Skeletal muscle satellite cell (primary cell): ENCODE results near the gene ZPR1.
A peak's percentile ranks its signal among the peaks of the same experiment; 100 is the strongest.

ENCODE experiments used
- H3K27me3 ChIP-seq: 2 replicates; pipeline ENCODE4 v1.7.0; 2013; ENCODE audit warnings: low read length; ENCODE audit not compliant: control insufficient read depth, insufficient read depth
- H3K36me3 ChIP-seq: 2 replicates; pipeline ENCODE4 v1.7.0; 2013; ENCODE audit warnings: mild to moderate bottlenecking, control low read depth, low read length; ENCODE audit not compliant: insufficient read depth
- H3K4me1 ChIP-seq: 2 replicates; pipeline ENCODE4 v1.7.0; 2013; ENCODE audit warnings: low read length; ENCODE audit not compliant: control insufficient read depth, insufficient read depth
- H3K4me2 ChIP-seq: 2 replicates; pipeline ENCODE4 v1.7.0; 2013; ENCODE audit warnings: mild to moderate bottlenecking, low read length
- H3K4me3 ChIP-seq: 2 replicates; pipeline ENCODE4 v1.7.0; 2013; ENCODE audit warnings: low read length
- H3K9ac ChIP-seq: 2 replicates; pipeline ENCODE4 v1.7.0; 2013; ENCODE audit warnings: mild to moderate bottlenecking, low read depth, low read length, moderate library complexity
- H3K9me3 ChIP-seq: replicated peaks from 2 replicates; pipeline ENCODE4 v1.7.0; 2013; ENCODE audit warnings: mild to moderate bottlenecking, control low read depth, low read length

ZPR1 gene

GRCh38 chr11:116790167-116791001 lies 2.6 kb upstream of the ZPR1 start:
- H3K36me3 ChIP-seq = peaks cover 15% of the 10 kb centered on the region
- no peak overlapping the region for H3K9ac ChIP-seq
- H3K4me2 ChIP-seq = no peak overlapping the region
- no peaks in the 10 kb centered on the region for H3K27me3 ChIP-seq
- no peaks in the 10 kb centered on the region for H3K9me3 ChIP-seq
- no peak overlapping the region for H3K4me3 ChIP-seq
- peaks cover 47% of the 10 kb centered on the region for H3K4me1 ChIP-seq

DNA sequence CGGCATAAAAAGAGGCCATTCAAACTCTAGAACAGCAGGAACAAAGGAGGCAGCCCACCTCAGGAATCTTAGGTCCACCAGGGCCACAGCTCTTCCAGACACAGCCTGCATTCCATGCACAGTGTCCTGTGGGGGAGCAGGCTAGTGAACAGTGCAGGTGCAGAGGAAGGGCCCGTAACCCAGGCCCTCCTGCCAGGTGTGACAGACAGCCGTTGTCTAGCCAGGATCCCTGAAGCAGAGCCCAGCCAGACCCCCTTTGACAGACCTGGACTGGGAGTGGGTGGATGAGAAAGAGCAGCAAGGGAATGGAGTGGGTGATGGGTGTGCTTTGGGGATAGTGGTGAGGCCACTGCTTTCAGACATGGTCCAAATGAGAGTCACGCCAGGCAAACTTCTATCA lies 1.2 kb upstream of the ZPR1 start:
- Histone ChIP-seq H3K4me1 (peaks cover 47% of the 10 kb centered on the region), H3K9ac (no peak overlapping the region), H3K9me3 (no peaks in the 10 kb centered on the region), H3K27me3 (no peaks in the 10 kb centered on the region), H3K36me3 (peaks cover 29% of the 10 kb centered on the region), H3K4me2 (peak overlapping the region; percentile 94), H3K4me3 (no peak overlapping the region)

DNA sequence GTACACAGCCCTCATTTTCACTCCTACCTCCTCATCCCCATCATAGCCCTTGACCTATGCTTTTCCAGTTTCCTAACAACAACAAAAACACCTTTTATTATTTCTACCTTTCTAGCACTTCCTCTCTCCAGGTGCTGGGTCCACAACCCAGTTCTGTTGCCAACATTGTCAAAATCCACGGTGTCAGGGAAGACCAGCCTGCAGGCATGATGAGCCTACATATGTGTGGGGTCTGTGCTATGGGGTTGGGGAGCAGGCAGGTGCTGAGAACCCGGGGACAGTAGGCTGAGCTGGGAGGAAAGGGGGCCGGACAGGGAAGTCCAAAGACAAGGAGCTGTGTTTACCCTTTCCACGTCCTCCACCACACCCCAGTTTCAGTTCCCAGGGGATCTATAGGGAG lies 711 bp upstream of the ZPR1 start:
- Histone ChIP-seq H3K9ac (peak overlapping the region; percentile 86), H3K36me3 (peaks cover 33% of the 10 kb centered on the region), H3K27me3 (no peaks in the 10 kb centered on the region), H3K4me1 (peaks cover 43% of the 10 kb centered on the region), H3K4me3 (peak overlapping the region; percentile 77), H3K4me2 (peak overlapping the region; percentile 94), H3K9me3 (no peaks in the 10 kb centered on the region)

DNA sequence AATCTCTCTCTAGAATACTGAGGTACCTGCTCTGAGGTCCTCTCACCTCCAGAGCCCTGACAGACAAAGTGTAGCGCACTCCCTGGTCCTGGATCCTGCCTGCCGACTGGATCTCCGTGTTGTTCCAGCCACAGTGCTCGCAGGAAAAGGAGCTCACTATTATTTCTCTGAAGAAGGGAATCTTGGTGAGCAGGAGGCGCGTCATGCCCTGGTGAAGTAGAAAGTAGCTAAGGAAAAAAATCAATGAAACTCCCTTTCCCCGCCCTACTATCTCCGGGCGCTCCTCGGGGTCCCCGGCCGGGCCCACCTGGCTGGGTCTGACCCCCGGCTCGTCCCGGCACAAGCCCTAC lies 412 bp downstream of the ZPR1 start:
- Histone ChIP-seq H3K27me3 (no peaks in the 10 kb centered on the region), H3K4me2 (peak overlapping the region; percentile 94), H3K4me3 (peak overlapping the region; percentile 77), H3K9ac (peak overlapping the region; percentile 86), H3K9me3 (no peaks in the 10 kb centered on the region), H3K36me3 (peaks cover 44% of the 10 kb centered on the region), H3K4me1 (peaks cover 37% of the 10 kb centered on the region)

- H3K4me1 ChIP-seq = peaks cover 33% of the 10 kb centered on the region
- peaks cover 49% of the 10 kb centered on the region for H3K36me3 ChIP-seq
- peak overlapping the region; percentile 86 for H3K9ac ChIP-seq
- no peaks in the 10 kb centered on the region for H3K9me3 ChIP-seq
- no peaks in the 10 kb centered on the region for H3K27me3 ChIP-seq
- H3K4me3 ChIP-seq = peak overlapping the region; percentile 77
- peak overlapping the region; percentile 94 for H3K4me2 ChIP-seq
These were observed 857 bp downstream of the ZPR1 start for GRCh38 chr11:116786966-116787365.

DNA sequence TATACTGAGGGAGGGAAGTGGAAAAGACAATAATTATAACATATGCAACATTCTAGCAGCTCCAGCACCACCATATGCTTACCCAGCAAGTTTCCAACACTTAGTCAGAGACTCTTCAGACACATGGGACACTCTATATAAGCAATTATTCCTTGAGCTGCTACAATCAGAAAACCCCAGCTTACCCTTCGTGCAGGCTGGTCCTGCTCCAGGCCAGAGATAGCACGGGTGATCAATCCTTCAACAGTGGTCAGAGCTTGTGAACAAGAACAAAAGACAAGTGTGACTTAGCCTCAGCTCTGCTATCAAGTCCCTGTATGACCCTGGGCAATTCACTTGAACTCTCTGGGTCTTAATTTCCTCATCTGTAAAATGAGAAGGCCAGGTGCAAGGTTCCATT lies 1.5 kb downstream of the ZPR1 start:
- Histone ChIP-seq H3K36me3 (peaks cover 53% of the 10 kb centered on the region), H3K27me3 (no peaks in the 10 kb centered on the region), H3K4me3 (peak overlapping the region; percentile 77), H3K4me1 (peaks cover 27% of the 10 kb centered on the region), H3K9me3 (no peaks in the 10 kb centered on the region), H3K9ac (peak overlapping the region; percentile 86), H3K4me2 (peak overlapping the region; percentile 94)

- peaks cover 16% of the 10 kb centered on the region for H3K4me1 ChIP-seq
- H3K36me3 ChIP-seq = peaks cover 87% of the 10 kb centered on the region
- no peak overlapping the region for H3K4me2 ChIP-seq
- no peaks in the 10 kb centered on the region for H3K27me3 ChIP-seq
- H3K9ac ChIP-seq = no peak overlapping the region
- no peaks in the 10 kb centered on the region for H3K9me3 ChIP-seq
- no peak overlapping the region for H3K4me3 ChIP-seq
These were observed 5.1 kb downstream of the ZPR1 start for GRCh38 chr11:116782728-116783127.

GRCh38 chr11:116778556-116778955 lies 9.3 kb downstream of the ZPR1 start:
- Histone ChIP-seq H3K9ac (no peak overlapping the region), H3K36me3 (peaks cover 66% of the 10 kb centered on the region), H3K9me3 (no peaks in the 10 kb centered on the region), H3K4me1 (peaks cover 13% of the 10 kb centered on the region), H3K27me3 (no peaks in the 10 kb centered on the region), H3K4me3 (no peak overlapping the region), H3K4me2 (no peak overlapping the region)

DNA sequence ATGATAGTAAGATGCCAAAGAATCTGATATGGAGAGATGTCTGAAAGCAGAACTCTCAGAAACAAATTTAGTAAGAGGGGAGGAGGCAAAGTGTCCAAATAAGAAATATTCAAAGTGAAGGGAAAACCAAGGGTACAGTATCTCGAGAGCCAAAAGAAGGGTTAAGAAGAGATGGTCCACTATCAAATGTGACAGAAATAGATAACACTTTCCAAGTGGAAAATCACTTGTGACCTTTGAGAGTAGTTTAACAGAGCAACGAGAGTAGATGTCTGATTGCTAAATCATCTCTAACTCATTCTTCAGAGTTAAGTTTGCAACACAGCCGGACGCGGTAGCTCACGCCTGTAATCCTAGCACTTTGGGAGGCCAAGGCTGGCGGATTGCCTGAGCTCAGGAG lies 10.8 kb downstream of the ZPR1 start:
- H3K9me3 ChIP-seq = no peaks in the 10 kb centered on the region
- H3K36me3 ChIP-seq = peaks cover 51% of the 10 kb centered on the region
- no peaks in the 10 kb centered on the region for H3K27me3 ChIP-seq
- peaks cover 12% of the 10 kb centered on the region for H3K4me1 ChIP-seq
- H3K9ac ChIP-seq = no peak overlapping the region
- no peak overlapping the region for H3K4me3 ChIP-seq
- H3K4me2 ChIP-seq = no peak overlapping the region

GRCh38 chr11:116776522-116776984 lies 11.3 kb downstream of the ZPR1 start:
- no peak overlapping the region for H3K4me3 ChIP-seq

DNA sequence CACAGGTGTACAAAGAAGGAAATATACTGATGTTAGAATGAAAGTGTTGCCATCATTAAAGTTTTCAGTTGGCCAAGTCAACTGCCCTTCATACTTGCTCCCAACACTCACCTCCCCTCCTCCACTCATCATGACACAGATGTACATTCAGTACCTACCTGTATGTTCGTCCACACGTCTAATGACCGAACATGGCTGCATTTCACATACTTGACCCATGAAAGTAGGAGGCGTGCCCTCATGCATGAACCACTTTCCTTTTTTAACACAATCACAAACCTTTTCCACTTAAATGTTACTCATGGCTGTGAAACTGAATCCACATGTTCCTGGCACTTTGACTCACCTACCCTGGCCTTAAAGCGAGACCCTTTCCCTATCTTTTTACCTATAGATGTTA lies 11.8 kb downstream of the ZPR1 start:
- Histone ChIP-seq H3K4me1 (peaks cover 20% of the 10 kb centered on the region), H3K9ac (no peak overlapping the region), H3K9me3 (no peaks in the 10 kb centered on the region), H3K4me3 (no peak overlapping the region), H3K27me3 (no peaks in the 10 kb centered on the region), H3K4me2 (no peak overlapping the region), H3K36me3 (peaks cover 42% of the 10 kb centered on the region)

More at GRCh38 chr11:116776522-116776984, 11.3 kb downstream of the ZPR1 start:
- no peak overlapping the region for H3K9ac ChIP-seq
- no peak overlapping the region for H3K4me2 ChIP-seq
- peaks cover 48% of the 10 kb centered on the region for H3K36me3 ChIP-seq
- no peaks in the 10 kb centered on the region for H3K9me3 ChIP-seq
- H3K27me3 ChIP-seq = no peaks in the 10 kb centered on the region
- peaks cover 17% of the 10 kb centered on the region for H3K4me1 ChIP-seq

DNA sequence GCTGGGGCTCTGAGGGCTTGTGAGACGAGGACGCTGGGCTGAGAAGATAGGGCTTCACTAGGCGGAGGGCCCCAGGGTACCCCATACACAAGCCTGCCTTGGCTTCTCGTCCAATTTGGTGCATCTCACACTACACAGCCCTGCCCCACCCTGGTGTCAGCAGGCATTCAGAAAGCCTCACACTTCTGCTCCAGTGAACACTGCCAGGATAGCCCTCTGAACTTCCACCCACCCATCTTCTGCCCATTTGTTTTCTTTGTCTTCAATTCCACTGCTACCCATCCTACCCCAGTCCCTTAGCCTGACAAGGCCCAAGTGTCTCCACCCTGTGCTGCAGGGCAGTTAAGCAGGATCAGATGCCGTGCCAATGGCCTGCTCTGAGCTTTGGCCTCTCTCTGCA lies 13.2 kb downstream of the ZPR1 start:
- H3K4me3 ChIP-seq = no peak overlapping the region
- H3K4me2 ChIP-seq = no peak overlapping the region
- H3K9me3 ChIP-seq = no peaks in the 10 kb centered on the region
- H3K9ac ChIP-seq = no peak overlapping the region
- peaks cover 31% of the 10 kb centered on the region for H3K36me3 ChIP-seq
- H3K27me3 ChIP-seq = no peaks in the 10 kb centered on the region
- peaks cover 20% of the 10 kb centered on the region for H3K4me1 ChIP-seq
